MM.1S (cell line): ENCODE results near the gene DAAM1.

Experiments
- DNase-seq: peaks from one replicate; pipeline ENCODE4 v3.0.0-alpha.2; 2015
- H2AFZ ChIP-seq: fragments of 300-600 bp; sonication (generic); 2 replicates; pipeline ENCODE4 v1.6.0; 2016; ENCODE audit warnings: antibody characterized with exemption, low read length
- H3F3A ChIP-seq: fragments of 300-600 bp; sonication (generic); 2 replicates; pipeline ENCODE4 v1.6.1; 2016; ENCODE audit warnings: mild to moderate bottlenecking, antibody characterized with exemption, low read length, moderate library complexity, mixed read lengths; ENCODE audit not compliant: insufficient read depth
- H3K27ac ChIP-seq: fragments of 300-600 bp; sonication (generic); 2 replicates; pipeline ENCODE4 v1.5.1; 2016; ENCODE audit warnings: mild to moderate bottlenecking, low read length
- H3K27me3 ChIP-seq: fragments of 300-600 bp; sonication (generic); replicated peaks from 2 replicates; pipeline ENCODE4 v1.6.0; 2016; ENCODE audit warnings: low read length; ENCODE audit not compliant: insufficient read depth
- H3K36me3 ChIP-seq: fragments of 300-600 bp; sonication (generic); replicated peaks from 2 replicates; pipeline ENCODE4 v1.6.1; 2016; ENCODE audit warnings: mild to moderate bottlenecking, low read length, mixed read lengths; ENCODE audit not compliant: insufficient read depth
- H3K4me1 ChIP-seq: fragments of 300-600 bp; sonication (generic); 2 replicates; pipeline ENCODE4 v1.6.1; 2016; ENCODE audit warnings: low read length, mixed read lengths
- H3K4me2 ChIP-seq: fragments of 300-600 bp; sonication (generic); 2 replicates; pipeline ENCODE4 v1.6.0; 2016; ENCODE audit warnings: low read depth, low read length
- H3K4me3 ChIP-seq: fragments of 300-600 bp; sonication (generic); 2 replicates; pipeline ENCODE4 v1.5.1; 2016; ENCODE audit warnings: low read length, mixed read lengths
- H3K79me2 ChIP-seq: fragments of 300-600 bp; sonication (generic); 2 replicates; pipeline ENCODE4 v1.6.1; 2016; ENCODE audit warnings: mixed run types, low read length, mixed read lengths
- H3K9ac ChIP-seq: fragments of 300-600 bp; sonication (generic); 2 replicates; pipeline ENCODE4 v1.6.1; 2016; ENCODE audit warnings: low read length, mixed read lengths
- H3K9me2 ChIP-seq: fragments of 300-600 bp; sonication (generic); replicated peaks from 2 replicates; pipeline ENCODE4 v1.6.1; 2016; ENCODE audit warnings: mild to moderate bottlenecking, low read length, mixed read lengths; ENCODE audit not compliant: insufficient read depth
- H3K9me3 ChIP-seq: fragments of 300-600 bp; sonication (generic); replicated peaks from 2 replicates; pipeline ENCODE4 v1.6.1; 2016; ENCODE audit warnings: mild to moderate bottlenecking, low read length, mixed read lengths; ENCODE audit not compliant: insufficient read depth
- H4K20me1 ChIP-seq: fragments of 300-600 bp; sonication (generic); 2 replicates; pipeline ENCODE4 v1.6.1; 2016; ENCODE audit warnings: mild to moderate bottlenecking, low read length, moderate library complexity, mixed read lengths; ENCODE audit not compliant: insufficient read depth
- CTCF ChIP-seq: fragments of 300-600 bp; sonication (generic); IDR thresholded peaks from 2 replicates; pipeline ENCODE4 v1.5.1; 2016; ENCODE audit warnings: antibody characterized with exemption, low read length, mixed read lengths
- EZH2 ChIP-seq: fragments of 300-600 bp; sonication (generic); optimal IDR thresholded peaks from 2 replicates; pipeline ENCODE3; 2017; ENCODE audit warnings: low read depth, mild to moderate bottlenecking, antibody characterized with exemption, low read length, mixed read lengths
- EZH2phosphoT487 ChIP-seq: fragments of 300-600 bp; sonication (generic); IDR thresholded peaks from 2 replicates; pipeline ENCODE4 v1.6.1; 2018; ENCODE audit warnings: antibody characterized with exemption, low read length

The DAAM1 gene

GRCh38 chr14:59338761-59339160, 150.3 kb downstream of the DAAM1 start:
- no peaks in the 10 kb centered on the region for H3K9me3 ChIP-seq
- H4K20me1 ChIP-seq = no peaks in the 10 kb centered on the region
- no peaks in the 10 kb centered on the region for H3K79me2 ChIP-seq
- TF ChIP-seq EZH2 (no peak), EZH2phosphoT487 (no peak), CTCF (no peak)
- 0 out of 2 replicates have a peak, but pooled peaks cover 3% of the 10 kb centered on the region for H3K4me1 ChIP-seq
- H3K4me2 ChIP-seq = no peak overlapping the region
- no peak overlapping the region for H3K9ac ChIP-seq
- H3K9me2 ChIP-seq = no peaks in the 10 kb centered on the region
- no peaks in the 10 kb centered on the region for H3F3A ChIP-seq
- no peaks in the 10 kb centered on the region for H3K36me3 ChIP-seq
- H2AFZ ChIP-seq = no peak overlapping the region
- H3K4me3 ChIP-seq = no peak overlapping the region
- DNase-seq = no peak
- no peaks in the 10 kb centered on the region for H3K27me3 ChIP-seq
- no peak overlapping the region for H3K27ac ChIP-seq

GRCh38 chr14:59339524-59340330, 151.3 kb downstream of the DAAM1 start:
- no peaks in the 10 kb centered on the region for H3K9me3 ChIP-seq
- DNase-seq = no peak
- H4K20me1 ChIP-seq = no peaks in the 10 kb centered on the region
- no peak overlapping the region for H3K27ac ChIP-seq
- H3K4me3 ChIP-seq = no peak overlapping the region
- no peak for TF ChIP-seq EZH2
- no peak for TF ChIP-seq CTCF
- no peak for TF ChIP-seq EZH2phosphoT487
- H3K79me2 ChIP-seq = no peaks in the 10 kb centered on the region
- H3K36me3 ChIP-seq = no peaks in the 10 kb centered on the region
- H3K9ac ChIP-seq = no peak overlapping the region
- no peaks in the 10 kb centered on the region for H3K9me2 ChIP-seq
- H3K4me2 ChIP-seq = no peak overlapping the region
- no peak overlapping the region for H2AFZ ChIP-seq
- 0 out of 2 replicates have a peak, but pooled peaks cover 3% of the 10 kb centered on the region for H3K4me1 ChIP-seq
- H3K27me3 ChIP-seq = no peaks in the 10 kb centered on the region
- no peaks in the 10 kb centered on the region for H3F3A ChIP-seq

- H3K4me2 ChIP-seq = no peak overlapping the region
- no peaks in the 10 kb centered on the region for H4K20me1 ChIP-seq
- no peaks in the 10 kb centered on the region for H3F3A ChIP-seq
- H3K36me3 ChIP-seq = no peaks in the 10 kb centered on the region
- 0 out of 2 replicates have a peak, but pooled peaks cover 3% of the 10 kb centered on the region for H3K4me1 ChIP-seq
- no peak overlapping the region for H3K9ac ChIP-seq
- no peak overlapping the region for H2AFZ ChIP-seq
- H3K27me3 ChIP-seq = no peaks in the 10 kb centered on the region
- TF ChIP-seq EZH2phosphoT487 = no peak
- TF ChIP-seq EZH2 = no peak
- TF ChIP-seq CTCF = no peak
- H3K4me3 ChIP-seq = no peak overlapping the region
- DNase-seq = no peak
- H3K79me2 ChIP-seq = no peaks in the 10 kb centered on the region
- H3K27ac ChIP-seq = no peak overlapping the region
- H3K9me2 ChIP-seq = no peaks in the 10 kb centered on the region
- H3K9me3 ChIP-seq = no peaks in the 10 kb centered on the region
These were observed 153.5 kb downstream of the DAAM1 start for GRCh38 chr14:59341858-59342477.
